ENCODE data around the gene PLA2G4A.

Gene PLA2G4A

GRCh38 chr1:186930238-186930637 is 101.5 kb downstream of the PLA2G4A start:
- Histone ChIP-seq H3K4me3 (ENCODE audit: low read depth, low read length, poor library complexity, severe bottlenecking) (no peak overlapping the region), H3K79me2 (ENCODE audit: insufficient read depth, low read length) (no peaks in the 10 kb centered on the region), H4K20me1 (ENCODE audit: insufficient read depth, low read length) (no peaks in the 10 kb centered on the region), H3K27ac (ENCODE audit: low read depth, low read length, poor library complexity, severe bottlenecking) (no peak overlapping the region), H2AFZ (ENCODE audit: low read length) (no peak overlapping the region), H3K4me2 (ENCODE audit: low read length) (no peak overlapping the region), H3K9me3 (ENCODE audit: low read length) (no peaks in the 10 kb centered on the region), H3K9ac (ENCODE audit: low read length) (no peak overlapping the region), H3K36me3 (ENCODE audit: insufficient read depth, low read length) (no peaks in the 10 kb centered on the region), H3F3A (ENCODE audit: insufficient read depth, low read length) (no peaks in the 10 kb centered on the region), H3K27me3 (ENCODE audit: insufficient read depth, low read length) (no peaks in the 10 kb centered on the region), H3K9me2 (ENCODE audit: low read depth, low read length) (no peaks in the 10 kb centered on the region), H3K4me1 (ENCODE audit: insufficient read depth, low read length, severe bottlenecking) (no peaks in the 10 kb centered on the region)
- TF ChIP-seq EZH2 (IDR thresholded peaks at IDR 0.05; ENCODE audit: borderline replicate concordance, low read length) (no peak), CTCF (IDR thresholded peaks at IDR 0.05; ENCODE audit: low read length) (no peak)

- Histone ChIP-seq H3K27ac (ENCODE audit: low read depth, low read length, poor library complexity, severe bottlenecking) (no peak overlapping the region), H3K36me3 (ENCODE audit: insufficient read depth, low read length) (no peaks in the 10 kb centered on the region), H3K79me2 (ENCODE audit: insufficient read depth, low read length) (no peaks in the 10 kb centered on the region), H3F3A (ENCODE audit: insufficient read depth, low read length) (no peaks in the 10 kb centered on the region), H4K20me1 (ENCODE audit: insufficient read depth, low read length) (no peaks in the 10 kb centered on the region), H3K9ac (ENCODE audit: low read length) (no peak overlapping the region), H2AFZ (ENCODE audit: low read length) (no peak overlapping the region), H3K4me2 (ENCODE audit: low read length) (no peak overlapping the region), H3K9me2 (ENCODE audit: low read depth, low read length) (no peaks in the 10 kb centered on the region), H3K9me3 (ENCODE audit: low read length) (no peaks in the 10 kb centered on the region), H3K4me1 (ENCODE audit: insufficient read depth, low read length, severe bottlenecking) (no peaks in the 10 kb centered on the region), H3K27me3 (ENCODE audit: insufficient read depth, low read length) (no peaks in the 10 kb centered on the region), H3K4me3 (ENCODE audit: low read depth, low read length, poor library complexity, severe bottlenecking) (no peak overlapping the region)
- no peak for TF ChIP-seq EZH2 (IDR thresholded peaks at IDR 0.05; ENCODE audit: borderline replicate concordance, low read length)
Measured at GRCh38 chr1:186937016-186937670, 108.4 kb downstream of the PLA2G4A start.

- H3F3A ChIP-seq (ENCODE audit: insufficient read depth, low read length) = no peaks in the 10 kb centered on the region
- no peaks in the 10 kb centered on the region for H3K36me3 ChIP-seq (ENCODE audit: insufficient read depth, low read length)
- no peak overlapping the region for H3K27ac ChIP-seq (ENCODE audit: low read depth, low read length, poor library complexity, severe bottlenecking)
- no peak for TF ChIP-seq CTCF (IDR thresholded peaks at IDR 0.05; ENCODE audit: low read length)
- TF ChIP-seq EZH2 (IDR thresholded peaks at IDR 0.05; ENCODE audit: borderline replicate concordance, low read length) = no peak
- no peak overlapping the region for H3K9ac ChIP-seq (ENCODE audit: low read length)
- no peaks in the 10 kb centered on the region for H3K27me3 ChIP-seq (ENCODE audit: insufficient read depth, low read length)
- no peak overlapping the region for H3K4me2 ChIP-seq (ENCODE audit: low read length)
- no peak overlapping the region for H3K4me3 ChIP-seq (ENCODE audit: low read depth, low read length, poor library complexity, severe bottlenecking)
- H4K20me1 ChIP-seq (ENCODE audit: insufficient read depth, low read length) = no peaks in the 10 kb centered on the region
- no peaks in the 10 kb centered on the region for H3K79me2 ChIP-seq (ENCODE audit: insufficient read depth, low read length)
- H2AFZ ChIP-seq (ENCODE audit: low read length) = no peak overlapping the region
- no peaks in the 10 kb centered on the region for H3K4me1 ChIP-seq (ENCODE audit: insufficient read depth, low read length, severe bottlenecking)
- H3K9me3 ChIP-seq (ENCODE audit: low read length) = no peaks in the 10 kb centered on the region
- no peaks in the 10 kb centered on the region for H3K9me2 ChIP-seq (ENCODE audit: low read depth, low read length)
Measured at GRCh38 chr1:186943891-186944686, 115.3 kb downstream of the PLA2G4A start.

All from OCI-LY1 (cell line).